ENCODE results near the gene ASF1B. TPM values are rescaled to one million over a fixed set of nuclear protein-coding genes. Genes with fewer than 3 reads are reported as not detected.
"Not testable (repeated sequence)": the region's sequence is repeated elsewhere in the genome, so short reads cannot be mapped to it uniquely, and the experiment has no call there.

ASF1B gene
- total RNA-seq, 4 donors from 2014 or later, result 3.2 to 25.6 (median 14.2) TPM

DNA sequence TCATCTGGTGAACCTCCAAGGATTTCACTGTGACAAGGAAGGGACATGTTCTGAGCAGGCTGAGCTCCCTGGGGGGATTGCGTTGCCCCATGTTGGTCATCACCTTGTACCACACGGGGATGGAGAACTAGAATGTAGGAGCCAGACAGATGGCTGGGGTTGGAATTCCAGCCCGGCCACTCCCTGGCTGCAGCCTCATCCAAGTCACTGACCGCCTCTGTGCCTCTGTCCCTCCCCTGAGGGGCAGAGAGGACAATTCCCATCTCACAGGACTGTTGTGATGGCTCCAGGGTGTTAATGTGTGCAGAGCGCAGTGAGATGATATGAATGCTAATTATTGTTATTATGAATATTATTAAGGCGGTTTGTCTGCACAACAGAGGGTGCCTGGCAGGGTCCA lies 45.5 kb upstream of the ASF1B start:
- intact Hi-C loops (cut with DNase I), result no loop called here
- DNase-seq, result no peak

DNA sequence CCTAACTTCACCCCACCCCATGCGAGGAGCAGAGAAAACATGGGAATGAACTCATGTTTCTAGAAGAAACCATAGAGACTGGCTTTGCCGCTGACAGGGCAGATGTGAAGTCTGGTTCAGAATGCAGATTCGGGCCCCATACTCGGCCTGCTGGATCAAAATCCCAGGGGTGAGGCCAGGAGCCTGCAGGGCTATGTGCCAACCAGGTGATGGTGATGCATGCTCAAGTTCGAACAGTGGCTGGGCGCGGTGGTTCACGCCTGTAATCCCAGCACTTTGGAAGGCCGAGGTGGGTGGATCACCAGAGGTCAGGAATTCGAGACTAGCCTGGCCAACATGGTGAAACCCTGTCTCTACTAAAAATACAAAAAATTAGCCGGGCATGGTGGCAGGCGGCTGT lies 44.8 kb upstream of the ASF1B start:
- H3K27me3 ChIP-seq; H3K27ac ChIP-seq; intact Hi-C loops (cut with DNase I); H3K4me3 ChIP-seq; H3K9me3 ChIP-seq; DNase-seq: not testable (repeated sequence)
- H3K36me3 ChIP-seq, result peaks cover 0 to 20% (median 0%) of the 10 kb centered on the region in 3 donors
- peaks cover 0 to 14% (median 0%) of the 10 kb centered on the region in 3 donors for H3K4me1 ChIP-seq
- 43 to 56% methylated on average over 4 to 9 of the region's 12 CpGs for WGBS, 2 donors

More for the DNA sequence above, 45.5 kb upstream of the ASF1B start:
- WGBS, 2 donors, result 79 to 86% methylated on average over 5 to 6 of the region's 6 CpGs
- no peak overlapping the region for H3K4me3 ChIP-seq
- no peaks in the 10 kb centered on the region for H3K27me3 ChIP-seq
- H3K36me3 ChIP-seq, result peaks cover 0 to 13% (median 0%) of the 10 kb centered on the region in 3 donors
- H3K27ac ChIP-seq, result no peak overlapping the region
- no peak for TF ChIP-seq POLR2A (IDR thresholded peaks at IDR 0.05)
- TF ChIP-seq, protein P1, sequence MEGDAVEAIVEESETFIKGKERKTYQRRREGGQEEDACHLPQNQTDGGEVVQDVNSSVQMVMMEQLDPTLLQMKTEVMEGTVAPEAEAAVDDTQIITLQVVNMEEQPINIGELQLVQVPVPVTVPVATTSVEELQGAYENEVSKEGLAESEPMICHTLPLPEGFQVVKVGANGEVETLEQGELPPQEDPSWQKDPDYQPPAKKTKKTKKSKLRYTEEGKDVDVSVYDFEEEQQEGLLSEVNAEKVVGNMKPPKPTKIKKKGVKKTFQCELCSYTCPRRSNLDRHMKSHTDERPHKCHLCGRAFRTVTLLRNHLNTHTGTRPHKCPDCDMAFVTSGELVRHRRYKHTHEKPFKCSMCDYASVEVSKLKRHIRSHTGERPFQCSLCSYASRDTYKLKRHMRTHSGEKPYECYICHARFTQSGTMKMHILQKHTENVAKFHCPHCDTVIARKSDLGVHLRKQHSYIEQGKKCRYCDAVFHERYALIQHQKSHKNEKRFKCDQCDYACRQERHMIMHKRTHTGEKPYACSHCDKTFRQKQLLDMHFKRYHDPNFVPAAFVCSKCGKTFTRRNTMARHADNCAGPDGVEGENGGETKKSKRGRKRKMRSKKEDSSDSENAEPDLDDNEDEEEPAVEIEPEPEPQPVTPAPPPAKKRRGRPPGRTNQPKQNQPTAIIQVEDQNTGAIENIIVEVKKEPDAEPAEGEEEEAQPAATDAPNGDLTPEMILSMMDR (IDR thresholded peaks at IDR 0.05), result no peak
- H3K9me3 ChIP-seq, result no peaks in the 10 kb centered on the region
- H3K4me1 ChIP-seq, result peaks cover 0 to 14% (median 0%) of the 10 kb centered on the region in 3 donors

DNA sequence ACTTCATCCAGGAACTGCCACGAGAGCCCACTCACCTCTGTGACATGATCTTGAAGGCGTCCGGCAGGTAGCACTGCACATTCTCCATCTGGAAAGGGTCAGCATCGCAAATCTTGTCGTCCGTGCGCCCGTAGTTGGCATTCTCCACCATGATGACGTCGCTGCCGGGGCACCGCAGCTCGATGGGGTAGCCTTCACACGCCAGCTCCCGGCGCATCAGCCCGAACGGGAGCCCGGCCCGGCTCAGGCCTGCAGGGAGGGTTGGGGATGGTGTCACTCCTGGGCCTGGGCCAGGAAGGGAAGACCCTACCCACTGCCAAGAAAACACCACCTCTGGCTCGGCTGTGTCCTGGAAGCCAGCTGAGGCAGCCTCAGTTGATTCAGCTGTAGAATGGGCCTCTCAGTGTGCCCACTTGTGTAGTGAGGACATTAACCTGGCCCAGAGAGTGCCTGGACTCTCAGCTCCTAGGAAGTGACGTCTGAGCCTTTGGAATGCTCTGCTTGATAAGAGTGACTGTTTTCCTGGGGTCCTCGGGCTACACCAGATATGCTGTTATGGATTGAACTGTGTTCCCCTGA lies 41.2 kb upstream of the ASF1B start:
- H3K27ac ChIP-seq, result no peak overlapping the region
- H3K36me3 ChIP-seq, result peaks cover 0 to 46% (median 1%) of the 10 kb centered on the region in 3 donors
- H3K27me3 ChIP-seq, result no peaks in the 10 kb centered on the region
- intact Hi-C loops (cut with DNase I), result no loop called here
- no peak overlapping the region for H3K4me3 ChIP-seq
- no peak for DNase-seq
- TF ChIP-seq, protein P1 (IDR thresholded peaks at IDR 0.05), result no peak
- no peak for TF ChIP-seq POLR2A (IDR thresholded peaks at IDR 0.05)
- H3K4me1 ChIP-seq, result peaks cover 0 to 10% (median 0%) of the 10 kb centered on the region in 3 donors
- H3K9me3 ChIP-seq, result no peaks in the 10 kb centered on the region
- 87 to 96% methylated on average over 12 to 13 of the region's 23 CpGs for WGBS, 2 donors

DNA sequence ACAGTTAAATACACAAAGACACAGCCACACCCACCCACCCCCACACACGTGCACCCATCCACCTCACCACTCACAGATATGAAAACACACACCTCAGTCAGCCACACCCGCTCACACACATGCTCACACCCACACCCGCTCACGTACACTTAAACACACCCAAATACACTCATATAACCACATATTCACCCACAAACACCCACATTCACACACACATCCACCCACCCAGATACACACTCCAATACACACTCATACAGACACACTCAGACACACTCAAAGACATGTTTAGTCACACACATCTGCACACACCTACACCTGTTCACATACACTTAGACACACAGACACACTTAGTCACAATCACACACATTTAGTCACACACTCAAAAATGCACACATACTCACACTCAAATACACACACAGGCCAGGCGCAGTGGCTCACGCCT lies 39.0 kb upstream of the ASF1B start:
- Histone ChIP-seq H3K4me3 (no peak overlapping the region), H3K4me1 (no peaks in the 10 kb centered on the region), H3K27ac (no peak overlapping the region), H3K9me3 (no peaks in the 10 kb centered on the region), H3K36me3 (peaks cover 0 to 68% (median 6%) of the 10 kb centered on the region in 3 donors), H3K27me3 (no peaks in the 10 kb centered on the region)
- 71 to 74% methylated on average over 5 to 6 of the region's 6 CpGs for WGBS, 2 donors
- intact Hi-C loops (cut with DNase I), result no loop called here
- DNase-seq, result no peak
- TF ChIP-seq, protein P1 (IDR thresholded peaks at IDR 0.05), result no peak
- no peak for TF ChIP-seq POLR2A (IDR thresholded peaks at IDR 0.05)

DNA sequence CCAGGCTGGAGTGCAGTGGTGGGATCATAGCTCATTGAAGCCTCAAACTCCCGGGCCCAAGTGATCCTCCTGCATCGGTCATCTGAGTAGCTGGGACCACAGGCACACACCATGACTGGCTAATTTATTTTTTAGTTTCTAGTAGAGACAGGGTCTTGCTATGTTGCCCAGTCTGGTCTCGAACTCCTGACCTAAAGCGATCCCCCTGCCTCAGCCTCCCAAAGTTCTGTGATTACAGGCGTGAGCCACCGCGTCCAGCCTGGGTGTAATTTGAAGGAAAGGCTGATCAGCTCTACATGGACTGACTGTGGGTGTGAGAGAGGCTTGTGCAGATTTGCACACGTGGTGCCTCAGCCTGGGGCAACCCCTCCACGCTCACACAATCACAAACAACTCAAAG lies 38.5 kb upstream of the ASF1B start:
- 90 to 92% methylated on average over 6 to 7 of the region's 9 CpGs for WGBS, 2 donors
- Histone ChIP-seq H3K4me1 (no peaks in the 10 kb centered on the region), H3K36me3 (peaks cover 0 to 73% (median 6%) of the 10 kb centered on the region in 3 donors), H3K27ac (no peak overlapping the region), H3K9me3 (no peaks in the 10 kb centered on the region), H3K4me3 (no peak overlapping the region), H3K27me3 (no peaks in the 10 kb centered on the region)
- intact Hi-C loops (cut with DNase I), result no loop called here
- DNase-seq, result no peak
- no peak for TF ChIP-seq POLR2A (IDR thresholded peaks at IDR 0.05)
- TF ChIP-seq, protein P1 (IDR thresholded peaks at IDR 0.05), result no peak
